Fibroblast of lung (primary cell): ENCODE measurements around the gene SMCO2. TPM values are rescaled to one million over a fixed set of nuclear protein-coding genes. Genes with fewer than 3 reads are reported as not detected.
A peak's percentile ranks its signal among the peaks of the same experiment; 100 is the strongest.

Source experiments
- DNase-seq, 2 donors: peaks; one replicate each; pipeline versions ENCODE4 v3.0.0 to v3.0.0-alpha.2; 2010; ENCODE audit warnings: low read depth in 2 of 2
- H2AFZ ChIP-seq: 2 replicates; pipeline ENCODE4 v1.5.1; 2012; ENCODE audit warnings: low read length, control low read depth, inconsistent platforms
- H3K27ac ChIP-seq: 2 replicates; pipeline ENCODE4 v1.5.1; 2011; ENCODE audit warnings: low read length, control low read depth; ENCODE audit not compliant: insufficient read depth
- H3K27me3 ChIP-seq: 2 replicates; pipeline ENCODE4 v1.5.1; 2011; ENCODE audit warnings: mild to moderate bottlenecking, low read length; ENCODE audit not compliant: control insufficient read depth, insufficient read depth
- H3K36me3 ChIP-seq: 2 replicates; pipeline ENCODE4 v1.5.1; 2011; ENCODE audit warnings: low read length; ENCODE audit not compliant: control insufficient read depth, insufficient read depth
- H3K4me1 ChIP-seq: 2 replicates; pipeline ENCODE4 v1.5.1; 2011; ENCODE audit warnings: low read length; ENCODE audit not compliant: control insufficient read depth, insufficient read depth; ENCODE audit errors: extremely low read depth
- H3K4me2 ChIP-seq: 2 replicates; pipeline ENCODE4 v1.5.1; 2011; ENCODE audit warnings: low read length, control low read depth; ENCODE audit not compliant: insufficient read depth; ENCODE audit errors: extremely low read depth
- H3K4me3 ChIP-seq, 4 experiments: fragments of 200-600 bp in 1 of 4; sonication (generic) in 1 of 4; replicated peaks in 1 of 4; 2 replicates each; pipeline ENCODE4 v1.5.1; 2011 to 2016; ENCODE audit warnings: low read length in 4 of 4, low read depth in 3 of 4, mild to moderate bottlenecking in 3 of 4, control low read depth in 2 of 4, inconsistent platforms in 1 of 4, mixed read lengths in 1 of 4; ENCODE audit not compliant: insufficient read depth in 1 of 4; ENCODE audit errors: control extremely low read depth in 1 of 4
- H3K79me2 ChIP-seq: 2 replicates; pipeline ENCODE4 v1.5.1; 2012; ENCODE audit warnings: mild to moderate bottlenecking, low read length, inconsistent platforms; ENCODE audit not compliant: control insufficient read depth, insufficient read depth
- H3K9ac ChIP-seq: 2 replicates; pipeline ENCODE4 v1.5.1; 2011; ENCODE audit warnings: mild to moderate bottlenecking, low read length, control low read depth; ENCODE audit not compliant: insufficient read depth
- H3K9me3 ChIP-seq: 2 replicates; pipeline ENCODE4 v1.5.1; 2012; ENCODE audit warnings: low read depth, low read length; ENCODE audit not compliant: control insufficient read depth, insufficient read depth
- H4K20me1 ChIP-seq: 2 replicates; pipeline ENCODE4 v1.5.1; 2011; ENCODE audit warnings: low read length; ENCODE audit not compliant: control insufficient read depth, insufficient read depth; ENCODE audit errors: extremely low read depth
- CTCF ChIP-seq, 2 donors: IDR thresholded peaks in 1 of 2; conservative IDR thresholded peaks in 1 of 2; 1 replicate in 1 of 2; 2 replicates in 1 of 2; pipeline ENCODE4 v1.5.1; 2011 to 2012; ENCODE audit warnings: low read length in 2 of 2, control low read depth in 1 of 2, inconsistent platforms in 1 of 2, low read depth in 1 of 2, mild to moderate bottlenecking in 1 of 2
- EZH2 ChIP-seq: IDR thresholded peaks from 2 replicates; pipeline ENCODE4 v1.5.1; 2012; ENCODE audit warnings: low read length, control low read depth, mild to moderate bottlenecking; ENCODE audit errors: missing control alignments
- polyA plus RNA-seq, 2 donors: library from polyadenylated mRNA; depleted of rRNA in 1 of 2; stranded (reverse) in 1 of 2; unstranded in 1 of 2; fragments of >200 nt; gene quantifications; 2 replicates each; pipeline ENCODE4 v1.2.1, GENCODE V29; 2011 to 2012; ENCODE audit warnings: missing spikeins in 1 of 2
- total RNA-seq: library from RNA; depleted of rRNA; stranded (reverse); fragments of >200 nt; gene quantifications from 2 replicates; pipeline ENCODE4 v1.2.1, GENCODE V29; 2014

The SMCO2 gene
- total and polyA plus RNA-seq, 2 donors (not counting 1 experiment from before 2014, with no cell fraction given): not detected

GRCh38 chr12:27463511-27464219, 17.1 kb downstream of the SMCO2 start:
- peaks cover 2% of the 10 kb centered on the region for H3K4me1 ChIP-seq
- no peak for DNase-seq
- H4K20me1 ChIP-seq: no peaks in the 10 kb centered on the region
- H3K9ac ChIP-seq: no peak overlapping the region
- no peak overlapping the region for H3K27ac ChIP-seq
- H3K27me3 ChIP-seq: no peaks in the 10 kb centered on the region
- H3K4me2 ChIP-seq: no peak overlapping the region
- H3K4me3 ChIP-seq: no peak overlapping the region
- no peak overlapping the region for H2AFZ ChIP-seq
- no peaks in the 10 kb centered on the region for H3K79me2 ChIP-seq
- H3K36me3 ChIP-seq: no peaks in the 10 kb centered on the region
- TF ChIP-seq EZH2 (no peak), CTCF (conservative IDR thresholded peaks at IDR 0.05 in 1 of 2, IDR thresholded peaks at IDR 0.05 in 1 of 2; ENCODE audit: low read depth in 1 of 2, low read length in 2 of 2) (no peak)
- no peaks in the 10 kb centered on the region for H3K9me3 ChIP-seq

GRCh38 chr12:27464220-27464554, 17.7 kb downstream of the SMCO2 start:
- no peak for TF ChIP-seq CTCF (conservative IDR thresholded peaks at IDR 0.05 in 1 of 2, IDR thresholded peaks at IDR 0.05 in 1 of 2; ENCODE audit: low read depth in 1 of 2, low read length in 2 of 2)
- Histone ChIP-seq H3K79me2 (no peaks in the 10 kb centered on the region), H3K27me3 (no peaks in the 10 kb centered on the region), H3K36me3 (no peaks in the 10 kb centered on the region), H4K20me1 (no peaks in the 10 kb centered on the region), H2AFZ (no peak overlapping the region), H3K4me3 (no peak overlapping the region), H3K9ac (no peak overlapping the region), H3K4me1 (peaks cover 2% of the 10 kb centered on the region), H3K27ac (no peak overlapping the region), H3K4me2 (no peak overlapping the region), H3K9me3 (no peaks in the 10 kb centered on the region)
- DNase-seq: peak; percentile 41 to 95

- DNase-seq: no peak
- Histone ChIP-seq H2AFZ (no peak overlapping the region), H4K20me1 (no peaks in the 10 kb centered on the region), H3K4me2 (no peak overlapping the region), H3K36me3 (no peaks in the 10 kb centered on the region), H3K9ac (no peak overlapping the region), H3K27ac (no peak overlapping the region), H3K4me3 (no peak overlapping the region), H3K27me3 (no peaks in the 10 kb centered on the region), H3K79me2 (no peaks in the 10 kb centered on the region), H3K4me1 (peaks cover 2% of the 10 kb centered on the region), H3K9me3 (no peaks in the 10 kb centered on the region)
- TF ChIP-seq EZH2 (no peak), CTCF (conservative IDR thresholded peaks at IDR 0.05 in 1 of 2, IDR thresholded peaks at IDR 0.05 in 1 of 2; ENCODE audit: low read depth in 1 of 2, low read length in 2 of 2) (no peak)
Measured at GRCh38 chr12:27467641-27468040, 21.1 kb downstream of the SMCO2 start.
